ENCODE measurements around the gene ALK.
"Not testable (repeated sequence)": the region's sequence is repeated elsewhere in the genome, so short reads cannot be mapped to it uniquely, and the experiment has no call there.

Gene ALK

GRCh38 chr2:29837925-29838324, 83.5 kb downstream of the ALK start:
- H3K36me3 ChIP-seq (ENCODE audit: insufficient read depth, low read length): no peaks in the 10 kb centered on the region
- no peak overlapping the region for H3K27ac ChIP-seq (ENCODE audit: low read depth, low read length)
- no peak overlapping the region for H3K9ac ChIP-seq (ENCODE audit: low read depth, low read length)
- H3K4me3 ChIP-seq (ENCODE audit: low read length): no peak overlapping the region
- H3K9me3 ChIP-seq (ENCODE audit: insufficient read depth, low read depth, low read length): peaks cover 11% of the 10 kb centered on the region; the same call in 1 of the 2 replicates
- no peaks in the 10 kb centered on the region for H3K4me1 ChIP-seq (ENCODE audit: insufficient read depth, low read length)
- no peaks in the 10 kb centered on the region for H3K27me3 ChIP-seq (ENCODE audit: insufficient read depth, low read length)

- Histone ChIP-seq H3K9me3 (ENCODE audit: insufficient read depth, low read depth, low read length) (peaks cover 11% of the 10 kb centered on the region; the same call in 1 of the 2 replicates), H3K9ac (ENCODE audit: low read depth, low read length) (no peak overlapping the region), H3K36me3 (ENCODE audit: insufficient read depth, low read length) (no peaks in the 10 kb centered on the region), H3K4me1 (ENCODE audit: insufficient read depth, low read length) (no peaks in the 10 kb centered on the region), H3K27ac (ENCODE audit: low read depth, low read length) (no peak overlapping the region), H3K4me3 (ENCODE audit: low read length) (no peak overlapping the region), H3K27me3 (ENCODE audit: insufficient read depth, low read length) (peaks cover 3% of the 10 kb centered on the region; the same call in 1 of the 2 replicates)
- WGBS: 91% methylated on average over 2 of the region's 2 CpGs
Observed at GRCh38 chr2:29834624-29835023, 86.8 kb downstream of the ALK start.

DNA sequence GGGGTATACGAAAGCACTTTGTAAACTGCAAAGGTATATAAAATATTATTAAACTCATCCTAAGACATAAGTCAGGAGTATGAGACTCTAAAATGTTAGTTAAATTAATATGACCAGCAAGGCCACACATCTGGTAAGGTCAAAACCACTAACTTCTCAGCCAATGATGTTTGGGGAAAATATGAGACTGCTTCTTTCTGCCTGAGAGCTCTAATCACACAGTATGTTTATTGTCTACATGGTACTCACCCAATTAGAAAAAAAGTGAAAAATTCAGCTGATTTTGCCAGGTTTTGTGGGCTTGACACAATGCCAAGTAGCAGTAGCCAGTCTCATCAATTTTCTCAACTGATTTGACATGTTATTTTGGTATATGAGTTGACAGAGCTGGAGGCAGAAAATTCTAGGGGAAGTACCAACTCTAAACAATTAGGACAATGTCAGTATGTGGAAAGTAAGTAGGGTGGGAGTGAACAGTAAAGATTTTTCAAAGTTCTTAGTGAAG, 87.3 kb downstream of the ALK start:
- no peaks in the 10 kb centered on the region for H3K36me3 ChIP-seq (ENCODE audit: insufficient read depth, low read length)
- H3K27me3 ChIP-seq (ENCODE audit: insufficient read depth, low read length): peaks cover 3% of the 10 kb centered on the region; the same call in 1 of the 2 replicates
- H3K4me1 ChIP-seq (ENCODE audit: insufficient read depth, low read length): no peaks in the 10 kb centered on the region
- WGBS: no CpG with 5 or more reads among the region's 1 CpG
- no peak overlapping the region for H3K9ac ChIP-seq (ENCODE audit: low read depth, low read length)
- H3K9me3 ChIP-seq (ENCODE audit: insufficient read depth, low read depth, low read length): peaks cover 11% of the 10 kb centered on the region; the same call in 1 of the 2 replicates
- H3K27ac ChIP-seq (ENCODE audit: low read depth, low read length): no peak overlapping the region
- H3K4me3 ChIP-seq (ENCODE audit: low read length): no peak overlapping the region

DNA sequence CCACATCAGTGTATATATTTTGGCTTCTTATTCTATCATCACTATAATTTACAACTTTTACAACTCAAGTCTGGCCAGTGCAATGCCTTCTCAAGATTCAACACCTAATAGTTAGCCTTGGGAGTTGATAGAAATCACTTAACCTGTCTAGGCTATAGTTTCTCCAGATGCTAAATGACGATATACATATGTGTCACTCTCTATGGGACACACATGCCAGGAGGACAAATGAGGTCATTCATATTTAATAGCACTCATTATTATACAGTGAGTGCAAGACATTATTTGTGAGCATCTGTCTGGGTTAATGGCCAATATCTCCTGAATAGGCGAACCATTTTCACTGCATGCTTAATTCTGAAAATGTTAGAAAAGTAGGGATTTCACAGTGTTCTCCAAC, 89.8 kb downstream of the ALK start:
- Histone ChIP-seq H3K27me3 (ENCODE audit: insufficient read depth, low read length) (peaks cover 3% of the 10 kb centered on the region; the same call in 1 of the 2 replicates), H3K9me3 (ENCODE audit: insufficient read depth, low read depth, low read length) (no peaks in the 10 kb centered on the region), H3K27ac (ENCODE audit: low read depth, low read length) (no peak overlapping the region), H3K9ac (ENCODE audit: low read depth, low read length) (no peak overlapping the region), H3K4me1 (ENCODE audit: insufficient read depth, low read length) (no peaks in the 10 kb centered on the region), H3K4me3 (ENCODE audit: low read length) (no peak overlapping the region), H3K36me3 (ENCODE audit: insufficient read depth, low read length) (no peaks in the 10 kb centered on the region)
- 100% methylated on average over 2 of the region's 2 CpGs for WGBS

DNA sequence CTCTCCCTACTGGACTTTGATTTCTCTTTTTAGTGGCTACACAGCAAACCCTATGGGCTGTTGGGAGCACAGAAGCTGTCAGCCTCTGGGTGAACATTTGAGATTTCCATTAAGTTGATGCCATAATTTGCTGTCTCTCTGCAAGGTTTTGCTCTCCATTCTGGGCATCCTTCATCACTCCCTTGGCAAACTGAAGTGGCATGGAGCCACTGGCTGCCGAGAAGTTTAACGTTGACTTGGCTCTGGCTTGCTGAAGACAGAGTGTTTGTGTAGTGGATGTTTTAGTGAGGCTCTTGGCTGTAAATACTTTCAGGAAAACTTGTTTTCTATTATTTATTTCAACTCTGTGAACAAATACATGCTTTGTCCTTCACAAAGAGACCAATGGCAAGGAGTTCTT, 91.5 kb downstream of the ALK start:
- H3K27me3 ChIP-seq (ENCODE audit: insufficient read depth, low read length): peaks cover 3% of the 10 kb centered on the region; the same call in 1 of the 2 replicates
- H3K4me1 ChIP-seq (ENCODE audit: insufficient read depth, low read length): no peaks in the 10 kb centered on the region
- 100% methylated on average over 2 of the region's 2 CpGs for WGBS

DNA sequence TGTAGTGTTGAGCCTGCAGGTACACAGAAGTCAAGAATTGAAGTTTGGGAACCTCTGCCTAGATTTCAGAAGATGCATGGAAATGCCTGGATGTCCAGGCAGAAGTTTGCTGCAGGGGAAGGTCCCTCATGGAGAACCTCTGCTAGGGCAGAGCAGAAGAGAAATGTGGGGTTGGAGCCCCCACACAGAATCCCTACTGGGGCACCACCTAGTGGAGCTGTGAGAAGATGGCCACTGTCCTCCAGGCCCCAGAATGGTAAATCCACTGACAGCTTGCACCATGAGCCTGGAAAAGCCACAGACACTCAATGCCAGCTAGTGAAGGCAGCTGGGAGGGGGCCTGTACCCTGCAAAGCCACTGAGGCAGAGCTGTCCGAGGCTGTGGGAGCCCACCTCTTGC, 97.2 kb downstream of the ALK start:
- not testable (repeated sequence) for H3K27ac ChIP-seq (ENCODE audit: low read depth, low read length); H3K27me3 ChIP-seq (ENCODE audit: insufficient read depth, low read length); H3K4me1 ChIP-seq (ENCODE audit: insufficient read depth, low read length); H3K4me3 ChIP-seq (ENCODE audit: low read length); H3K36me3 ChIP-seq (ENCODE audit: insufficient read depth, low read length); H3K9me3 ChIP-seq (ENCODE audit: insufficient read depth, low read depth, low read length); H3K9ac ChIP-seq (ENCODE audit: low read depth, low read length)
- 91% methylated on average over 1 of the region's 1 CpG for WGBS

More for the DNA sequence above, 91.5 kb downstream of the ALK start:
- Histone ChIP-seq H3K9me3 (ENCODE audit: insufficient read depth, low read depth, low read length) (no peaks in the 10 kb centered on the region), H3K9ac (ENCODE audit: low read depth, low read length) (no peak overlapping the region), H3K4me3 (ENCODE audit: low read length) (no peak overlapping the region), H3K27ac (ENCODE audit: low read depth, low read length) (no peak overlapping the region), H3K36me3 (ENCODE audit: insufficient read depth, low read length) (no peaks in the 10 kb centered on the region)

DNA sequence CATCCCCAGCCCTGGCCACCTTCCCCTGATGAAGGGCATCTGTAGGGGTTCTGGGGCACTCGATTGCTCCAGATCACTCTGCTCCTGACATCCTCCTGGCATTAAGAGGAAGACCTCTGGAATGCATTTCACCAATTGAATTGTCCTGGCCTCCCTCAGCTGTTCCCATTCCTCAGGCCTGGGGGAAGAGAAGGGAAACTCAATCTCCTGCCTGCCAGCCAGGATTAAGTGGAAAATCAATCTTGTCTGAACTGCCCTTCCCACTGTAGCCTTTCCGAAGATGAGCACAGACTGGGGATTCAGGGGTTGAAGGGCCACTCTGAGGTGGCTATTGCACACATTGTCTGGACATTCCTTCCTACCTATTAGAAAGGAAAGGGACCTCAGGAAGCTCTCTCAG, 99.8 kb downstream of the ALK start:
- 95% methylated on average over 2 of the region's 2 CpGs for WGBS

DNA sequence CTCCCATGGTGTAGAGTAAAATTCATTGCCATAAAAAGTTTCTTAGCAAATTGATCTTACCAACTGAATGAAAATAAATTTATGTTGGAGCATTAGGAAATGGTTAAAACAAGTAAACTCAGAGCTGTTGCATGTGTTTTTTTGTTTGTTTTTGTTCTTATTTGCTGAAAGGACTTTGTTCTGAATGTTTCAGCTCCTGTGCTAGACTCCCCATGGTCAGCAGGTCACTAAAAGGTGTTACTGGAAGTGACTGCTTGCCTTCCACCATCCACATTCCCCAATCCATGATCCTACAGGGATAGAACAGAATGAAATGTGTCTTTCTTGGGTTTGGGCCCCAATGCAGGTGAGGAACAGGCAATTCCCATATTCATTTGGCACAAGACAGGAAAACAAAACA, 101.8 kb downstream of the ALK start:
- H3K9me3 ChIP-seq (ENCODE audit: insufficient read depth, low read depth, low read length): no peaks in the 10 kb centered on the region
- H3K36me3 ChIP-seq (ENCODE audit: insufficient read depth, low read length): no peaks in the 10 kb centered on the region
- H3K27ac ChIP-seq (ENCODE audit: low read depth, low read length): no peak overlapping the region
- peaks cover 7% of the 10 kb centered on the region; the same call in 1 of the 2 replicates for H3K4me1 ChIP-seq (ENCODE audit: insufficient read depth, low read length)
- no peak overlapping the region for H3K4me3 ChIP-seq (ENCODE audit: low read length)
- no peak overlapping the region for H3K9ac ChIP-seq (ENCODE audit: low read depth, low read length)
- no peaks in the 10 kb centered on the region for H3K27me3 ChIP-seq (ENCODE audit: insufficient read depth, low read length)

More for the DNA sequence above, 99.8 kb downstream of the ALK start:
- no peaks in the 10 kb centered on the region for H3K9me3 ChIP-seq (ENCODE audit: insufficient read depth, low read depth, low read length)
- H3K4me1 ChIP-seq (ENCODE audit: insufficient read depth, low read length): peaks cover 7% of the 10 kb centered on the region; the same call in 1 of the 2 replicates
- no peaks in the 10 kb centered on the region for H3K27me3 ChIP-seq (ENCODE audit: insufficient read depth, low read length)
- no peaks in the 10 kb centered on the region for H3K36me3 ChIP-seq (ENCODE audit: insufficient read depth, low read length)
- H3K27ac ChIP-seq (ENCODE audit: low read depth, low read length): no peak overlapping the region
- no peak overlapping the region for H3K9ac ChIP-seq (ENCODE audit: low read depth, low read length)
- H3K4me3 ChIP-seq (ENCODE audit: low read length): no peak overlapping the region

- H3K9ac ChIP-seq (ENCODE audit: low read depth, low read length): no peak overlapping the region
- H3K9me3 ChIP-seq (ENCODE audit: insufficient read depth, low read depth, low read length): no peaks in the 10 kb centered on the region
- peaks cover 7% of the 10 kb centered on the region; the same call in 1 of the 2 replicates for H3K4me1 ChIP-seq (ENCODE audit: insufficient read depth, low read length)
- H3K4me3 ChIP-seq (ENCODE audit: low read length): no peak overlapping the region
- WGBS: 93% methylated on average over 26 of the region's 26 CpGs
- H3K27ac ChIP-seq (ENCODE audit: low read depth, low read length): no peak overlapping the region
- H3K27me3 ChIP-seq (ENCODE audit: insufficient read depth, low read length): no peaks in the 10 kb centered on the region
- no peaks in the 10 kb centered on the region for H3K36me3 ChIP-seq (ENCODE audit: insufficient read depth, low read length)
Observed at GRCh38 chr2:29817801-29818680, 103.3 kb downstream of the ALK start.

- H3K4me1 ChIP-seq (ENCODE audit: insufficient read depth, low read length): peaks cover 7% of the 10 kb centered on the region; the same call in 1 of the 2 replicates
- 90% methylated on average over 4 of the region's 4 CpGs for WGBS
- no peak overlapping the region for H3K4me3 ChIP-seq (ENCODE audit: low read length)
- no peaks in the 10 kb centered on the region for H3K27me3 ChIP-seq (ENCODE audit: insufficient read depth, low read length)
- H3K9me3 ChIP-seq (ENCODE audit: insufficient read depth, low read depth, low read length): no peaks in the 10 kb centered on the region
- no peak overlapping the region for H3K9ac ChIP-seq (ENCODE audit: low read depth, low read length)
- no peaks in the 10 kb centered on the region for H3K36me3 ChIP-seq (ENCODE audit: insufficient read depth, low read length)
- H3K27ac ChIP-seq (ENCODE audit: low read depth, low read length): no peak overlapping the region
Observed at GRCh38 chr2:29817299-29817698, 104.1 kb downstream of the ALK start.

GRCh38 chr2:29816651-29817050, 104.7 kb downstream of the ALK start:
- Histone ChIP-seq H3K4me1 (ENCODE audit: insufficient read depth, low read length) (peaks cover 7% of the 10 kb centered on the region; the same call in 1 of the 2 replicates), H3K27ac (ENCODE audit: low read depth, low read length) (no peak overlapping the region), H3K36me3 (ENCODE audit: insufficient read depth, low read length) (no peaks in the 10 kb centered on the region), H3K9ac (ENCODE audit: low read depth, low read length) (no peak overlapping the region), H3K9me3 (ENCODE audit: insufficient read depth, low read depth, low read length) (no peaks in the 10 kb centered on the region), H3K27me3 (ENCODE audit: insufficient read depth, low read length) (no peaks in the 10 kb centered on the region), H3K4me3 (ENCODE audit: low read length) (no peak overlapping the region)
- WGBS: 93% methylated on average over 4 of the region's 4 CpGs

Measured in HUES64 (cell line).